Measurements from ENCODE around the gene LAMA1. TPM values are rescaled to one million over a fixed set of nuclear protein-coding genes. Genes with fewer than 3 reads are reported as not detected.

Gene LAMA1
- total RNA-seq, 1 experiment from 2014 or later = 28.8 TPM

DNA sequence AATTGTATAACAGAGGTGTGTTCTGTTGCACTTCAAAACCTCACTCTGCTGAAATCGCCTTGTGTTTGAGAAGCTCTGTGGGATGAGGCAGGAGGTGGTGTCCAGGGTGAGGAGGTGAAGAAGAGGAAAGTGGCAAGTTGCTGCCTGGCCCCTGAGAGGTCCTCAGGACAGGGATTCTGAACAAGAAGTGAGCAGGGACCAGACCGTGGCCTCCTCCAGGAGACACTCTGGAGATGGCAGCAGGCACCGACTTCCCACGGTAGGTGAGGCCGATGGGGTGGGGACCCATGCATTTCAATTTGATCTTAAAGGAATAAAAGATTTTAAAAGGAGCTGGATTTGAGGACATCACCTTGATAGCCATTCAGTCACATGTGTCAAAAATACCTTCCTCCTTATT, 37.5 kb upstream of the LAMA1 start:
- no peak overlapping the region for H3T11ph ChIP-seq (ENCODE audit: low read length)
- no peak overlapping the region for H2BK12ac ChIP-seq (ENCODE audit: insufficient read length, low read depth, low read length)
- no peak overlapping the region for H4K91ac ChIP-seq (ENCODE audit: insufficient read length, low read depth, low read length)
- H3K14ac ChIP-seq (ENCODE audit: insufficient read depth, low read length) = peak overlapping the region; percentile 59; the same call in 1 of the 2 replicates
- H3K9ac ChIP-seq (ENCODE audit: extremely low read depth, insufficient read length, low read length) = no peak overlapping the region
- Mint-ChIP-seq H3K4me3 (no peak overlapping the region), H3K36me3 (ENCODE audit: insufficient read depth in 1 of 3, low read depth in 3 of 3) (no peaks in the 10 kb centered on the region; a peak in 1 of 7 replicates), H3K27ac (no peak overlapping the region; a peak in 1 of 7 replicates), H3K9me3 (0 out of 5 replicates have a peak, but pooled peaks cover 0 to 3% of the 10 kb centered on the region in 2 experiments), H3K27me3 (ENCODE audit: low read depth) (no peaks in the 10 kb centered on the region; the same call in 1 of the 2 replicates), H3K4me1 (peaks cover 10 to 16% of the 10 kb centered on the region in 2 experiments)
- H4K8ac ChIP-seq (replicated peaks; ENCODE audit: insufficient read length, low read depth, low read length) = no peak overlapping the region
- no peak overlapping the region for H3K4me2 ChIP-seq (ENCODE audit: insufficient read depth, insufficient read length, low read length)
- H4K20me1 ChIP-seq (ENCODE audit: control insufficient read depth, insufficient read depth, insufficient read length) = no peaks in the 10 kb centered on the region
- no peaks in the 10 kb centered on the region; the same call in 1 of the 2 replicates for H3K4me1 ChIP-seq (ENCODE audit: insufficient read depth, low read length)
- H3K27me3 ChIP-seq (ENCODE audit: insufficient read depth, low read length) = no peaks in the 10 kb centered on the region
- no peak overlapping the region for H3K23ac ChIP-seq (ENCODE audit: insufficient read length, low read depth, low read length)
- H3K4ac ChIP-seq (ENCODE audit: low read depth, low read length) = no peak overlapping the region
- WGBS (ENCODE audit: extremely low coverage, insufficient read length, low lambda C conversion rate) = no CpG with 5 or more reads among the region's 5 CpGs
- DNase-seq = no peak
- H2AFZ ChIP-seq (ENCODE audit: low read length) = no peak overlapping the region
- H4K5ac ChIP-seq (ENCODE audit: insufficient read length, low read depth, low read length) = no peak overlapping the region
- H3K79me1 ChIP-seq (ENCODE audit: insufficient read depth, low read depth, low read length, poor library complexity, severe bottlenecking) = no peaks in the 10 kb centered on the region
- H3K79me2 ChIP-seq (ENCODE audit: insufficient read depth, low read length) = no peaks in the 10 kb centered on the region
- no peak overlapping the region for H2BK20ac ChIP-seq (ENCODE audit: low read depth, low read length, poor library complexity, severe bottlenecking)
- no peaks in the 10 kb centered on the region for H3K9me3 ChIP-seq (ENCODE audit: control insufficient read depth, low read depth, low read length)
- no peak overlapping the region for H2BK15ac ChIP-seq (ENCODE audit: low read depth, low read length)
- H2BK5ac ChIP-seq (ENCODE audit: insufficient read length, low read length) = no peak overlapping the region
- no peaks in the 10 kb centered on the region for H3K23me2 ChIP-seq (ENCODE audit: insufficient read length, low read depth, low read length, poor library complexity, severe bottlenecking)
- H3K27ac ChIP-seq (ENCODE audit: insufficient read length, low read depth, low read length) = no peak overlapping the region
- no peak overlapping the region for H2BK120ac ChIP-seq (ENCODE audit: low read depth, low read length, poor library complexity, severe bottlenecking)
- peak overlapping the region; percentile 53 for H3K18ac ChIP-seq (ENCODE audit: insufficient read length, low read depth, low read length)
- TF ChIP-seq, protein P1, sequence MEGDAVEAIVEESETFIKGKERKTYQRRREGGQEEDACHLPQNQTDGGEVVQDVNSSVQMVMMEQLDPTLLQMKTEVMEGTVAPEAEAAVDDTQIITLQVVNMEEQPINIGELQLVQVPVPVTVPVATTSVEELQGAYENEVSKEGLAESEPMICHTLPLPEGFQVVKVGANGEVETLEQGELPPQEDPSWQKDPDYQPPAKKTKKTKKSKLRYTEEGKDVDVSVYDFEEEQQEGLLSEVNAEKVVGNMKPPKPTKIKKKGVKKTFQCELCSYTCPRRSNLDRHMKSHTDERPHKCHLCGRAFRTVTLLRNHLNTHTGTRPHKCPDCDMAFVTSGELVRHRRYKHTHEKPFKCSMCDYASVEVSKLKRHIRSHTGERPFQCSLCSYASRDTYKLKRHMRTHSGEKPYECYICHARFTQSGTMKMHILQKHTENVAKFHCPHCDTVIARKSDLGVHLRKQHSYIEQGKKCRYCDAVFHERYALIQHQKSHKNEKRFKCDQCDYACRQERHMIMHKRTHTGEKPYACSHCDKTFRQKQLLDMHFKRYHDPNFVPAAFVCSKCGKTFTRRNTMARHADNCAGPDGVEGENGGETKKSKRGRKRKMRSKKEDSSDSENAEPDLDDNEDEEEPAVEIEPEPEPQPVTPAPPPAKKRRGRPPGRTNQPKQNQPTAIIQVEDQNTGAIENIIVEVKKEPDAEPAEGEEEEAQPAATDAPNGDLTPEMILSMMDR (conservative IDR thresholded peaks at IDR 0.05) = no peak
- H2AK5ac ChIP-seq (ENCODE audit: insufficient read length, low read length) = no peak overlapping the region
- no peak overlapping the region for H3K56ac ChIP-seq (ENCODE audit: insufficient read length, low read depth, low read length)
